ACC112 (cell line): ENCODE measurements around the gene PLEKHD1.

Experiments
- H2AFZ ChIP-seq: fragments of 200-600 bp; sonication (generic); one replicate; pipeline ENCODE4 v1.6.0; 2017; ENCODE audit warnings: antibody characterized with exemption, low read length; ENCODE audit not compliant: unreplicated experiment
- H3K27ac ChIP-seq: fragments of 200-600 bp; sonication (generic); 2 replicates; pipeline ENCODE4 v1.5.1; 2014; ENCODE audit warnings: low read depth, mild to moderate bottlenecking, antibody characterized with exemption, low read length, moderate library complexity
- H3K27me3 ChIP-seq: fragments of 200-600 bp; sonication (generic); 2 replicates; pipeline ENCODE4 v1.6.1; 2014; ENCODE audit warnings: mild to moderate bottlenecking, antibody characterized with exemption, low read length, moderate library complexity, mixed read lengths; ENCODE audit not compliant: insufficient read depth
- H3K36me3 ChIP-seq: fragments of 200-600 bp; sonication (generic); 2 replicates; pipeline ENCODE4 v1.6.1; 2016; ENCODE audit warnings: mild to moderate bottlenecking, antibody characterized with exemption, low read length, moderate library complexity, mixed read lengths; ENCODE audit not compliant: insufficient read depth
- H3K4me1 ChIP-seq: fragments of 200-600 bp; sonication (generic); one replicate; pipeline ENCODE4 v1.6.1; 2016; ENCODE audit warnings: low read length, mixed read lengths; ENCODE audit not compliant: insufficient read depth, unreplicated experiment, control insufficient read depth
- H3K4me3 ChIP-seq: fragments of 200-600 bp; sonication (generic); 2 replicates; pipeline ENCODE4 v1.5.1; 2014; ENCODE audit warnings: mild to moderate bottlenecking, low read depth, low read length
- H3K79me2 ChIP-seq: fragments of 200-600 bp; sonication (generic); one replicate; pipeline ENCODE4 v1.6.0; 2016; ENCODE audit warnings: low read length; ENCODE audit not compliant: control insufficient read depth, unreplicated experiment, insufficient read depth

PLEKHD1 gene

GRCh38 chr14:69518289-69519101, 34.0 kb downstream of the PLEKHD1 start:
- H3K36me3 ChIP-seq, result no peaks in the 10 kb centered on the region

GRCh38 chr14:69519204-69520100, 34.9 kb downstream of the PLEKHD1 start:
- H3K4me3 ChIP-seq, result no peak overlapping the region
- no peaks in the 10 kb centered on the region for H3K79me2 ChIP-seq
- no peak overlapping the region for H3K27ac ChIP-seq
- H2AFZ ChIP-seq, result no peak overlapping the region
- H3K4me1 ChIP-seq, result no peaks in the 10 kb centered on the region
- peaks cover 82% of the 10 kb centered on the region for H3K27me3 ChIP-seq
- no peaks in the 10 kb centered on the region for H3K36me3 ChIP-seq

More at GRCh38 chr14:69518289-69519101, 34.0 kb downstream of the PLEKHD1 start:
- no peaks in the 10 kb centered on the region for H3K4me1 ChIP-seq
- peaks cover 83% of the 10 kb centered on the region for H3K27me3 ChIP-seq
- H2AFZ ChIP-seq, result no peak overlapping the region
- H3K4me3 ChIP-seq, result no peak overlapping the region
- no peak overlapping the region for H3K27ac ChIP-seq
- no peaks in the 10 kb centered on the region for H3K79me2 ChIP-seq

- Histone ChIP-seq H2AFZ (no peak overlapping the region), H3K4me1 (no peaks in the 10 kb centered on the region), H3K79me2 (no peaks in the 10 kb centered on the region), H3K36me3 (no peaks in the 10 kb centered on the region), H3K27me3 (peaks cover 84% of the 10 kb centered on the region), H3K27ac (no peak overlapping the region), H3K4me3 (no peak overlapping the region)
These were observed 37.5 kb downstream of the PLEKHD1 start for GRCh38 chr14:69522026-69522425.

- Histone ChIP-seq H2AFZ (no peak overlapping the region), H3K4me3 (no peak overlapping the region), H3K36me3 (no peaks in the 10 kb centered on the region), H3K79me2 (no peaks in the 10 kb centered on the region), H3K27me3 (peaks cover 94% of the 10 kb centered on the region), H3K27ac (no peak overlapping the region), H3K4me1 (no peaks in the 10 kb centered on the region)
These were observed 41.4 kb downstream of the PLEKHD1 start for GRCh38 chr14:69525896-69526295.

GRCh38 chr14:69527635-69528034, 43.1 kb downstream of the PLEKHD1 start:
- no peak overlapping the region for H3K27ac ChIP-seq
- H3K27me3 ChIP-seq, result peaks cover 90% of the 10 kb centered on the region
- no peaks in the 10 kb centered on the region for H3K4me1 ChIP-seq
- H3K79me2 ChIP-seq, result no peaks in the 10 kb centered on the region
- no peak overlapping the region for H3K4me3 ChIP-seq
- H3K36me3 ChIP-seq, result no peaks in the 10 kb centered on the region
- H2AFZ ChIP-seq, result no peak overlapping the region

GRCh38 chr14:69528143-69528542, 43.6 kb downstream of the PLEKHD1 start:
- Histone ChIP-seq H3K36me3 (no peaks in the 10 kb centered on the region), H3K79me2 (no peaks in the 10 kb centered on the region), H3K27me3 (peaks cover 90% of the 10 kb centered on the region), H2AFZ (no peak overlapping the region), H3K4me3 (no peak overlapping the region), H3K27ac (no peak overlapping the region), H3K4me1 (no peaks in the 10 kb centered on the region)

DNA sequence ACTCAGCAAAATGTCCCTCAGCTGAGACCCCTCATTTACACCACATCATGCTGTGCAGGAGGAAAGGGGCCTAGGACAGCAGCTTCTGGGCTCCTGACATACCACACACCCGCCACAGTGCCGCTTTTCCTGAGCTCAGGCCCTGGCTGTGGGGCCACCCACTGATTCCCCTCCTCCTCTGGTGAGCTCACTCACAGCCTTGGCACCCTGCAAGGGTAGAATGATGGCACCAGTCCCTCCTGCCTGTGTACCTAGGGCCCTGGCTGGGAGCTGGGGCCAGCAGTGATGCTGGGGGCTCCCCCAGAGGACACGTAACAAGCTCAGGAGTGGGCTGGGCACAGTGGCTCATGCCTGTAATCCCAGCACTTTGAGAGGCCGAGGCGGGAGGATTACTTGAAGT, 44.4 kb downstream of the PLEKHD1 start:
- Histone ChIP-seq H3K27ac (no peak overlapping the region), H3K4me3 (no peak overlapping the region), H3K4me1 (no peaks in the 10 kb centered on the region), H3K36me3 (no peaks in the 10 kb centered on the region), H3K79me2 (no peaks in the 10 kb centered on the region), H3K27me3 (peaks cover 90% of the 10 kb centered on the region), H2AFZ (no peak overlapping the region)

DNA sequence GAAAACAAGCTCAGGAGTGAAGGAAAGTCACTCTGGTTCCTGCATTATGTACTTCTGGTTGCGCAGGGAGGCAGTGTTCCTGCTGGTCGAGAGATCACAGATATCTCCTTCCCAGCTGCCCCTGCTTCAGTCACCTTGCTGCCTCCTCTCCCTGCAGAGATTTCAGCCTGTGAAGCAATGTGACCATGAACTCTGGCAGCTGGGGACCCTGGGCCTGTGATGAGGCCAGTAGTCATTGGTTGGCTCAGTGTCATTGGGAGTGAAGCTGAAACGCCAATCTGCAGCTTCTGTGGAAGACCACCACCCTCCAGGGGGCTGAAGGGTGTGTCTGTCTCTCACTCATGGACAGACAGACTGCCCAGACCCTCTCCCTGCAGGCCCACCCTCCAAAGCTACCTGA, 45.0 kb downstream of the PLEKHD1 start:
- Histone ChIP-seq H3K27ac (no peak overlapping the region), H3K36me3 (no peaks in the 10 kb centered on the region), H3K27me3 (peaks cover 85% of the 10 kb centered on the region)

GRCh38 chr14:69530095-69530494, 45.6 kb downstream of the PLEKHD1 start:
- H3K27me3 ChIP-seq, result peaks cover 80% of the 10 kb centered on the region

More for the DNA sequence above, 45.0 kb downstream of the PLEKHD1 start:
- H3K4me3 ChIP-seq, result no peak overlapping the region
- no peaks in the 10 kb centered on the region for H3K4me1 ChIP-seq
- no peak overlapping the region for H2AFZ ChIP-seq
- no peaks in the 10 kb centered on the region for H3K79me2 ChIP-seq

DNA sequence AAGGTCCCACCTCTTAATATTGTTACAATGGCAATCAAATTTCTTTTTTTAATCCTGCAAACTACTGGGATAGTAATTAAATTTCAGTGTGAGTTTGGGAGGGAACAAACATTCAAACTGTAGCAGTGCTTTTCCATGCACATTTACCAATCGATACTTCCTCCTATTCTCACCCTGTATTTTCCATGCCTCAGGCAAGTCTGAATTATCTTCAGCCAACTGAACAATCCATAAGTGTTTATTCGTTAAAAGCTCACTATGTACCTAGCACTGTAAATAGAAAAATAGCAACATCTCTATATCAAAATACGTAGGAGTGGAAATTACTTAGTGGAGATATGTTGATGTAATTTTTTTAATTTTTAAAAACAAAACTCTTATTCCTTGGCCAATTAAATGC, 46.6 kb downstream of the PLEKHD1 start:
- H2AFZ ChIP-seq, result no peak overlapping the region
- no peak overlapping the region for H3K4me3 ChIP-seq
- peaks cover 70% of the 10 kb centered on the region for H3K27me3 ChIP-seq
- no peak overlapping the region for H3K27ac ChIP-seq
- no peaks in the 10 kb centered on the region for H3K79me2 ChIP-seq
- H3K4me1 ChIP-seq, result no peaks in the 10 kb centered on the region
- no peaks in the 10 kb centered on the region for H3K36me3 ChIP-seq

More at GRCh38 chr14:69530095-69530494, 45.6 kb downstream of the PLEKHD1 start:
- no peak overlapping the region for H2AFZ ChIP-seq
- no peak overlapping the region for H3K27ac ChIP-seq
- H3K4me1 ChIP-seq, result no peaks in the 10 kb centered on the region
- no peaks in the 10 kb centered on the region for H3K36me3 ChIP-seq
- no peak overlapping the region for H3K4me3 ChIP-seq
- no peaks in the 10 kb centered on the region for H3K79me2 ChIP-seq
